Parietal lobe (tissue), 2 donors: ENCODE measurements around the gene SLC27A2. TPM values are rescaled to one million over a fixed set of nuclear protein-coding genes. Genes with fewer than 3 reads are reported as not detected.

Experiments used
- small RNA-seq: library from RNA; depleted of rRNA; stranded (forward); fragments of <200 nt; gene quantifications from one replicate; pipeline ENCODE3, GENCODE V24; 2014; ENCODE audit warnings: low replicate concordance
- total RNA-seq: library from RNA; depleted of rRNA; stranded (reverse); fragments of >200 nt; gene quantifications from one replicate; pipeline ENCODE4 v1.2.3, GENCODE V29; 2014

SLC27A2 gene
- total RNA-seq, result 1.3 TPM

DNA sequence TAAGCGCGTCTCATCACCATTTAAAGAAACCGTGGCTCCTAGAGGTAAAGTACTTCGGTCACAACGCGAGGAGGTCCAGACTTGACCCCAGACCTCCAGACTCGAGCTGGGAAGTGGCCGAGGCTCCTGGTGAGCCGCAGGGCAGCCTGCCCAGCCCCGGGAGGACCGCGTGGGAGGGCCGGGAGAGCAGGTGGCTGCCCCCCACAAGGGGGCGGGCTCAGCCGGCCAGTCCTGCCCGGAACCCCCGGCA, at the start of gene SLC27A2:
TSS of gene SLC27A2 (plus strand) at position 228 of the 250 bp plus-strand sequence. CDS start 232 bp downstream, outside the sequence.

DNA sequence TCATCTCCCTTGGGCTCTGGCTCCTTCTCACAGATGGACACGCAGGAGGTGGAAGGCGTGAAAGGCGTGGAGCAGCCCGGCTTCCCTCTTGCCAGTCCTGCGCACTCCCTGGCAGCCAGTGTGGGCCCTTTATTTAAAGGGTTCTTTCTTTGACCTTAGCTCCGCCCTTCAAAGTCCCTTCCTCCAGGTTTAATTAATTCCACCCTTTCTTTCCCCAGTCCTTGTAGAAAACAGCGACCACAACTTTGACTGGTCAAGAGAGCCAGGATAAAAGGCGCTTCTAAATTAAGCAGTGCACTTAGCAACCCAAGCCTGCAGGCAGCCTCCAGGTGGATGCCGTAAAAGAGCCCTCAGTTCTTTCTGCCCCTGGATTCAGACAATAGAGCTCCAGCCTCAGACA, 83.6 kb downstream of the SLC27A2 start, which contains the start of gene HDC:
TSS of gene HDC (minus strand) at position 107 of the 400 bp plus-strand sequence. CDS start at position 4, 103 bp downstream.

Small RNA genes within 50 kb of the gene (small RNA-seq; reads per million reads assigned to genes)
- gene RF00019, result not detected

Other genes with a start within 250 kb of the SLC27A2 start
- gene ATP8B4, start 63.0 kb upstream of the SLC27A2 start, total RNA-seq, result 5.0 TPM
- not detected for gene HDC, start 83.5 kb downstream of the SLC27A2 start, total RNA-seq
- 53.8 TPM for gene GABPB1, start 173.0 kb downstream of the SLC27A2 start, total RNA-seq
- gene USP8, start 242.2 kb downstream of the SLC27A2 start, total RNA-seq, result 33.5 TPM